ENCODE results near the gene IFI44.

Gene IFI44

DNA sequence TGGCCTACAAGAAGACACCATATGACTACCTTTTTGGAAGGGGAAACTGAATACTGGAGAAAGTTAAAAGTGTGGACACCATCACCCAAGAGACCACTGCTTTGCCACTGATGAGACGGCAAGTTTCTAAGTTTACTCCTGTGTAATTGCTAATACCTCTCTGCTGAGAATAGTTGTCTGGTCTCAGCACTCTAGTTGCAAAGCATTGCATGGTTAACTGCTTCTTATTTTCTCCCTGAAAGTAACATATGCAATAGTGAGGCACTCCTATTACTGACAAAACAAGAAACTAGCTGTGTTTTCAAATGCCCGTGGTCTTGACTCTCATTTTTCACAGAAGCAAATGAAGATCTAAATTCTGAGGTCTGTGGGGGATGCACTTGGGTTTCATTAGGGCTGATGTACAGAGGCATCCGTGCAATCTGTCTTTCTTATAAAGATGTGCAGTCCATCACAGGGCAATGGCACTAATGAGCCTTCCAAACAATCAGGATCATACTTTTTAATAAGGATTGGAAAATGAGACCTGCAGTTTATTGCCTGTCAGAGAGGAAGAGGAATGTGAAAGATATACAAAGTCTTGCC lies 62.9 kb downstream of the IFI44 start:
- no peak for DNase-seq (ENCODE audit: low read depth)

DNA sequence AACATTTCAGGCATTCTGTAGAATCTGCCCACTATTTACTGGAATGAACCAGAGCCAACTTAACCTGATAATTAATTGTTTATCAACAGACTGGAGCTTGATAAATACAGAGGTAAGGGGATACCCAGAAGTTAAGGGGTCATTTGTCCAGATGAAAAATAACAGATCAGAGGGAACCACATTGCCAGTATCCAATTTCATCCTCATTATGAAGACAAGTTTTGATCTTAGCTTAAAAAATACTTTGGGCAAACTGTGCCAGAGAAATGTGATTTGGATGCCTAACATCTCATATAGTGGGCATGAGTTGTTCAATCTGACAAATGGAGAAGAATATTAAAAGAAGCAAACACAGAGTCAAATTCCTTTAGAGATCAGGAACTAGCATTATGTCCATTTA lies 63.7 kb downstream of the IFI44 start:
- no peak for DNase-seq (ENCODE audit: low read depth)
